SU-DHL-6 (cell line): ENCODE results near the gene SLC2A6.

Experiments
- H2AFZ ChIP-seq: fragments of 200-600 bp; sonication (generic); 2 replicates; pipeline ENCODE4 v1.6.1; 2014; ENCODE audit warnings: low read depth, mild to moderate bottlenecking, moderate library complexity, mixed read lengths, antibody characterized with exemption, low read length; ENCODE audit not compliant: severe bottlenecking
- H3F3A ChIP-seq: fragments of 200-600 bp; shearing (Covaris generic); 2 replicates; pipeline ENCODE4 v1.6.0; 2016; ENCODE audit warnings: antibody characterized with exemption, mild to moderate bottlenecking; ENCODE audit not compliant: insufficient read depth
- H3K27ac ChIP-seq: fragments of 200-600 bp; sonication (generic); 2 replicates; pipeline ENCODE4 v1.5.1; 2016; ENCODE audit warnings: low read depth, mild to moderate bottlenecking, low read length, moderate library complexity, mixed read lengths
- H3K27me3 ChIP-seq: fragments of 200-600 bp; sonication (generic), shearing (Covaris generic); 2 replicates; pipeline ENCODE4 v1.6.0; 2014; ENCODE audit warnings: mild to moderate bottlenecking, low read length
- H3K36me3 ChIP-seq: fragments of 200-600 bp; sonication (generic); 2 replicates; pipeline ENCODE4 v1.6.1; 2014; ENCODE audit warnings: mild to moderate bottlenecking, low read length, mixed read lengths
- H3K4me2 ChIP-seq: fragments of 300-600, 200-600 bp; shearing (Covaris generic), sonication (generic); 2 replicates; pipeline ENCODE4 v1.6.0; 2014; ENCODE audit warnings: low read length, low read depth, mild to moderate bottlenecking; ENCODE audit not compliant: poor library complexity, severe bottlenecking
- H3K4me3 ChIP-seq: fragments of 200-600 bp; sonication (generic); 2 replicates; pipeline ENCODE4 v1.5.1; 2014; ENCODE audit warnings: antibody characterized with exemption, low read length, mild to moderate bottlenecking, mixed read lengths; ENCODE audit not compliant: insufficient read depth, poor library complexity, severe bottlenecking
- H3K79me2 ChIP-seq: fragments of 200-600 bp; sonication (generic); 2 replicates; pipeline ENCODE4 v1.6.1; 2014; ENCODE audit warnings: mild to moderate bottlenecking, low read length, moderate library complexity; ENCODE audit not compliant: insufficient read depth
- H3K9ac ChIP-seq: fragments of 200-600 bp; sonication (generic); 2 replicates; pipeline ENCODE4 v1.7.0; 2014; ENCODE audit warnings: mild to moderate bottlenecking, low read length
- H3K9me2 ChIP-seq: fragments of 200-600 bp; sonication (generic); replicated peaks from 2 replicates; pipeline ENCODE4 v1.6.1; 2014; ENCODE audit warnings: low read length; ENCODE audit not compliant: insufficient read depth
- H3K9me3 ChIP-seq: fragments of 200-600 bp; sonication (generic); 2 replicates; pipeline ENCODE4 v1.6.1; 2014; ENCODE audit warnings: low read length, mixed read lengths; ENCODE audit not compliant: insufficient read depth
- H4K20me1 ChIP-seq: fragments of 200-600 bp; sonication (generic); 2 replicates; pipeline ENCODE4 v1.6.1; 2014; ENCODE audit warnings: low read depth, mild to moderate bottlenecking, antibody characterized with exemption, low read length, moderate library complexity, mixed read lengths
- EZH2phosphoT487 ChIP-seq: fragments of 200-600 bp; sonication (generic), shearing (Covaris generic); conservative IDR thresholded peaks from 2 replicates; pipeline ENCODE4 v1.6.1; 2018; ENCODE audit warnings: mild to moderate bottlenecking, antibody characterized with exemption, low read length, moderate library complexity, mixed read lengths
- TF ChIP-seq, protein P1 (sequence below): fragments of 200-600 bp; sonication (generic); IDR thresholded peaks from one replicate; pipeline ENCODE4 v1.5.1; 2017; ENCODE audit warnings: antibody characterized with exemption, mild to moderate bottlenecking, low read length, moderate library complexity; ENCODE audit not compliant: insufficient read depth, poor library complexity, severe bottlenecking

SLC2A6 gene

GRCh38 chr9:133496861-133497842 lies 18.3 kb upstream of the SLC2A6 start:
- Histone ChIP-seq H4K20me1 (no peaks in the 10 kb centered on the region), H3K36me3 (no peaks in the 10 kb centered on the region), H3K27ac (no peak overlapping the region), H2AFZ (no peak overlapping the region), H3K9me3 (peaks cover 8% of the 10 kb centered on the region; the same call in 1 of the 2 replicates), H3K4me2 (no peak overlapping the region), H3K9me2 (no peaks in the 10 kb centered on the region), H3K9ac (no peak overlapping the region), H3F3A (no peaks in the 10 kb centered on the region), H3K27me3 (no peaks in the 10 kb centered on the region), H3K79me2 (no peaks in the 10 kb centered on the region), H3K4me3 (no peak overlapping the region)
- TF ChIP-seq EZH2phosphoT487 = no peak
- TF ChIP-seq, protein P1, sequence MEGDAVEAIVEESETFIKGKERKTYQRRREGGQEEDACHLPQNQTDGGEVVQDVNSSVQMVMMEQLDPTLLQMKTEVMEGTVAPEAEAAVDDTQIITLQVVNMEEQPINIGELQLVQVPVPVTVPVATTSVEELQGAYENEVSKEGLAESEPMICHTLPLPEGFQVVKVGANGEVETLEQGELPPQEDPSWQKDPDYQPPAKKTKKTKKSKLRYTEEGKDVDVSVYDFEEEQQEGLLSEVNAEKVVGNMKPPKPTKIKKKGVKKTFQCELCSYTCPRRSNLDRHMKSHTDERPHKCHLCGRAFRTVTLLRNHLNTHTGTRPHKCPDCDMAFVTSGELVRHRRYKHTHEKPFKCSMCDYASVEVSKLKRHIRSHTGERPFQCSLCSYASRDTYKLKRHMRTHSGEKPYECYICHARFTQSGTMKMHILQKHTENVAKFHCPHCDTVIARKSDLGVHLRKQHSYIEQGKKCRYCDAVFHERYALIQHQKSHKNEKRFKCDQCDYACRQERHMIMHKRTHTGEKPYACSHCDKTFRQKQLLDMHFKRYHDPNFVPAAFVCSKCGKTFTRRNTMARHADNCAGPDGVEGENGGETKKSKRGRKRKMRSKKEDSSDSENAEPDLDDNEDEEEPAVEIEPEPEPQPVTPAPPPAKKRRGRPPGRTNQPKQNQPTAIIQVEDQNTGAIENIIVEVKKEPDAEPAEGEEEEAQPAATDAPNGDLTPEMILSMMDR = no peak

- no peaks in the 10 kb centered on the region for H3K9me3 ChIP-seq
- H4K20me1 ChIP-seq = no peaks in the 10 kb centered on the region
- no peak overlapping the region for H3K9ac ChIP-seq
- no peaks in the 10 kb centered on the region for H3K27me3 ChIP-seq
- TF ChIP-seq EZH2phosphoT487 = no peak
- TF ChIP-seq, protein P1 = no peak
- no peaks in the 10 kb centered on the region for H3K36me3 ChIP-seq
- H3F3A ChIP-seq = no peaks in the 10 kb centered on the region
- no peak overlapping the region for H3K4me2 ChIP-seq
- no peak overlapping the region for H3K4me3 ChIP-seq
- no peaks in the 10 kb centered on the region for H3K9me2 ChIP-seq
- no peak overlapping the region for H2AFZ ChIP-seq
- H3K79me2 ChIP-seq = no peaks in the 10 kb centered on the region
- no peak overlapping the region for H3K27ac ChIP-seq
Observed at GRCh38 chr9:133495327-133496293, 16.7 kb upstream of the SLC2A6 start.

- TF ChIP-seq, protein P1 = no peak
- TF ChIP-seq EZH2phosphoT487 = no peak
- Histone ChIP-seq H3K27me3 (no peaks in the 10 kb centered on the region), H4K20me1 (no peaks in the 10 kb centered on the region), H3K9me2 (no peaks in the 10 kb centered on the region), H3F3A (no peaks in the 10 kb centered on the region), H2AFZ (no peak overlapping the region), H3K4me2 (no peak overlapping the region), H3K4me3 (no peak overlapping the region), H3K9me3 (no peaks in the 10 kb centered on the region), H3K9ac (no peak overlapping the region), H3K27ac (no peak overlapping the region), H3K36me3 (no peaks in the 10 kb centered on the region), H3K79me2 (no peaks in the 10 kb centered on the region)
Observed at GRCh38 chr9:133494636-133495326, 15.9 kb upstream of the SLC2A6 start.
